ENCODE measurements around the gene CSF1.

Gene CSF1

DNA sequence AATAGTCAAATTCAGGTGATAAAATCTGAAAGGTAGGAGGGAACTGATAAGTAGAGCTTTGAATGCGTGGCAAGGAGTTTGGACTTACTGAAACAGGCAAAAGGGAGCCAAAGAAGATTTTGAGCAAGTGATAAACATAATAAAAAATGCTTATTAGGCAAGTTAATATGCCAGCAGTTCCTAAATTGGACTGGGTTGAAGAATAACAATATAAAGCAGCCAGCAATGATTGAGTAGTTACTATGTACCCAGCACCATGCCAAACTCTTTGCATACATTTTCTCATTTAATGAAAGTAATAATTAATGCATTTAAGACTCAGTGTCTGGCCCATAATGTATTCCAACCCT is 50.1 kb downstream of the CSF1 start:
- no peak overlapping the region for H3K27ac ChIP-seq
- H3K27me3 ChIP-seq (ENCODE audit: insufficient read depth, low read depth), result no peaks in the 10 kb centered on the region
- H4K20me1 ChIP-seq (ENCODE audit: insufficient read depth), result no peaks in the 10 kb centered on the region
- no peak overlapping the region for H3K9ac ChIP-seq
- no peak overlapping the region for H3K4me2 ChIP-seq
- TF ChIP-seq, protein P1, sequence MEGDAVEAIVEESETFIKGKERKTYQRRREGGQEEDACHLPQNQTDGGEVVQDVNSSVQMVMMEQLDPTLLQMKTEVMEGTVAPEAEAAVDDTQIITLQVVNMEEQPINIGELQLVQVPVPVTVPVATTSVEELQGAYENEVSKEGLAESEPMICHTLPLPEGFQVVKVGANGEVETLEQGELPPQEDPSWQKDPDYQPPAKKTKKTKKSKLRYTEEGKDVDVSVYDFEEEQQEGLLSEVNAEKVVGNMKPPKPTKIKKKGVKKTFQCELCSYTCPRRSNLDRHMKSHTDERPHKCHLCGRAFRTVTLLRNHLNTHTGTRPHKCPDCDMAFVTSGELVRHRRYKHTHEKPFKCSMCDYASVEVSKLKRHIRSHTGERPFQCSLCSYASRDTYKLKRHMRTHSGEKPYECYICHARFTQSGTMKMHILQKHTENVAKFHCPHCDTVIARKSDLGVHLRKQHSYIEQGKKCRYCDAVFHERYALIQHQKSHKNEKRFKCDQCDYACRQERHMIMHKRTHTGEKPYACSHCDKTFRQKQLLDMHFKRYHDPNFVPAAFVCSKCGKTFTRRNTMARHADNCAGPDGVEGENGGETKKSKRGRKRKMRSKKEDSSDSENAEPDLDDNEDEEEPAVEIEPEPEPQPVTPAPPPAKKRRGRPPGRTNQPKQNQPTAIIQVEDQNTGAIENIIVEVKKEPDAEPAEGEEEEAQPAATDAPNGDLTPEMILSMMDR (conservative IDR thresholded peaks at IDR 0.05; ENCODE audit: low read depth, low read length), result no peak
- H2AFZ ChIP-seq (ENCODE audit: low read depth), result no peak overlapping the region
- no peaks in the 10 kb centered on the region for H3K4me1 ChIP-seq (ENCODE audit: low read depth, poor library complexity, severe bottlenecking)
- no peak overlapping the region for H3K4me3 ChIP-seq (IDR thresholded peaks at IDR 0.05; ENCODE audit: insufficient read depth, low read depth, low read length)
- H3K79me2 ChIP-seq (ENCODE audit: insufficient read depth, low read depth), result no peaks in the 10 kb centered on the region
- H3K36me3 ChIP-seq (ENCODE audit: insufficient read depth), result no peaks in the 10 kb centered on the region

DNA sequence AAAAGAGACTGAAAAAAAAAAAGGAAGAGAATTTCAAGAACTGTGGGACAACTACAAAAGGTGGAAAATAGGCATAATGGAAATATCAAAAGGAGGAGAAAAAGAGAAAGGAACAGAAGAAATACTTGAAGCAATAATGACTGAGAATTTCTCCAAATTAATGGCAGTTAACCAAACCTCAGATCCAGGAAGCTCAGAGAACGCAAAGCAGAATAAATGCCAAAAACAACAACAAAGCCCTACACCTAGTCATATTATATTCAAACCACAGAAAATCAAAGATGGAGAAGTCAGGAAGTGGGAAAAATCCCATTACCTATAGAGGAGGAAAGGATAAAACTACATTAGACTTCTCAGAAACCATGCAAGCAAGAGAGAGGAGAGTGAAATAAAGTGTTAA is 53.2 kb downstream of the CSF1 start:
- no peaks in the 10 kb centered on the region for H3K27me3 ChIP-seq (ENCODE audit: insufficient read depth, low read depth)
- TF ChIP-seq, protein P1 (conservative IDR thresholded peaks at IDR 0.05; ENCODE audit: low read depth, low read length), result no peak
- no peak overlapping the region for H3K4me2 ChIP-seq
- H3K79me2 ChIP-seq (ENCODE audit: insufficient read depth, low read depth), result no peaks in the 10 kb centered on the region
- H3K36me3 ChIP-seq (ENCODE audit: insufficient read depth), result no peaks in the 10 kb centered on the region
- no peak overlapping the region for H3K4me3 ChIP-seq (IDR thresholded peaks at IDR 0.05; ENCODE audit: insufficient read depth, low read depth, low read length)
- no peaks in the 10 kb centered on the region for H3K4me1 ChIP-seq (ENCODE audit: low read depth, poor library complexity, severe bottlenecking)
- no peak overlapping the region for H2AFZ ChIP-seq (ENCODE audit: low read depth)
- H4K20me1 ChIP-seq (ENCODE audit: insufficient read depth), result no peaks in the 10 kb centered on the region
- H3K27ac ChIP-seq, result no peak overlapping the region
- no peak overlapping the region for H3K9ac ChIP-seq

DNA sequence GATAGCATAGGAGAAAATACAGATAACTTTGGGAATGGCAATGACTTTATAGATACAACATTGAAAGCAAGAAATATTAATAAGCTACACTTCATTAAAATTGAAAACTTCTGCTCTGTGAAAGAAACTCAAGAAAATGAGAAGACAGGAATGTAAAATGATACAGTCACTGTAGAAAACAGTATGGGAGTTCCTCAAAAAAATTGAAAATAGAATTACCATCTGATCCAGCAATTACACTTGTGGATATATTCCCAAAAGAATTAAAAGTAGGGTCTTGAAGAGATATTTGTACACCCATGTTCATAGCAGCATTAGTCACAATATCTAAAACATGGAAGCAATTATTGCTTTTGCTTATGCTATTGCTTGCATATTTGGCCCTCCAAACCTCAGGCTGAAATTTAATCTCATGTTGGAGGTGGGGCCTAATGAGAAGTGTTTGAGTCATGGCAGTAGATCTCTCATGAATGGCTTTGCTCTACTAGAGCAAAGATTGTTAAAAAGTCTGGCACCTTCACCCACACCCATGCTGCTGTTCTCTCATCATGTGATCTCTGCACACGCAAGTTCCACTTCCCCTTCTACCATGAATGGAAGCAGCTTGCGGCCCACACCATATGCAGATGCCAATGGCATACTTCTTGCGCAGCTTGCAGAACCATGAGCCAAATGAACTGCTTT is 58.6 kb downstream of the CSF1 start:
- H4K20me1 ChIP-seq (ENCODE audit: insufficient read depth), result no peaks in the 10 kb centered on the region
- H3K9ac ChIP-seq, result no peak overlapping the region
- H3K4me1 ChIP-seq (ENCODE audit: low read depth, poor library complexity, severe bottlenecking), result peaks cover 10% of the 10 kb centered on the region
- H3K79me2 ChIP-seq (ENCODE audit: insufficient read depth, low read depth), result no peaks in the 10 kb centered on the region
- no peaks in the 10 kb centered on the region for H3K27me3 ChIP-seq (ENCODE audit: insufficient read depth, low read depth)
- H2AFZ ChIP-seq (ENCODE audit: low read depth), result no peak overlapping the region
- TF ChIP-seq, protein P1 (conservative IDR thresholded peaks at IDR 0.05; ENCODE audit: low read depth, low read length), result no peak
- H3K27ac ChIP-seq, result no peak overlapping the region
- no peak overlapping the region for H3K4me3 ChIP-seq (IDR thresholded peaks at IDR 0.05; ENCODE audit: insufficient read depth, low read depth, low read length)
- H3K36me3 ChIP-seq (ENCODE audit: insufficient read depth), result no peaks in the 10 kb centered on the region
- no peak overlapping the region for H3K4me2 ChIP-seq

DNA sequence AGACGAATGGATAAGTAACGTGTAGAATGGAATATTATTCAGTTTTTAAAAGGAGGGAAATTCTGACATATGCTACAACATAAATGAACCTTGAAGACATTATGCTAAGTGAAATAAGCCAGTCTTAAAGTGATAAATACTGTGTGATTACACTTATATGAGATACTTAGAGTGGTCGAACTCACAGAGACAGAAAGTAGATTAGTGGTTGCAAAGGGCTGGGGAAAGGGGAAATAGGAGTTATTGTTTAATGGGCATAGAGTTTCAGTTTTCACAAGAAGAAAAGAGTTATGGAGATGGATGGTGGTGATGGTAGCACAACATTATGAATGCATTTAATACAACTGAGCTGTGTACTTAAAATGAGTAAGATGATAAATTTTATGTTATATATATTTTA is 59.3 kb downstream of the CSF1 start:
- Histone ChIP-seq H3K4me2 (no peak overlapping the region), H3K4me3 (IDR thresholded peaks at IDR 0.05; ENCODE audit: insufficient read depth, low read depth, low read length) (no peak overlapping the region), H2AFZ (ENCODE audit: low read depth) (no peak overlapping the region), H3K4me1 (ENCODE audit: low read depth, poor library complexity, severe bottlenecking) (peaks cover 10% of the 10 kb centered on the region), H3K36me3 (ENCODE audit: insufficient read depth) (no peaks in the 10 kb centered on the region), H4K20me1 (ENCODE audit: insufficient read depth) (no peaks in the 10 kb centered on the region), H3K79me2 (ENCODE audit: insufficient read depth, low read depth) (no peaks in the 10 kb centered on the region), H3K9ac (no peak overlapping the region), H3K27me3 (ENCODE audit: insufficient read depth, low read depth) (no peaks in the 10 kb centered on the region), H3K27ac (no peak overlapping the region)
- TF ChIP-seq, protein P1 (conservative IDR thresholded peaks at IDR 0.05; ENCODE audit: low read depth, low read length), result no peak

Data from KMS-11 (cell line).